ENCODE data around the gene SLC9A2. TPM values are rescaled to one million over a fixed set of nuclear protein-coding genes. Genes with fewer than 3 reads are reported as not detected.

The SLC9A2 gene
- total RNA-seq, 1 donor from 2014 or later: not detected

DNA sequence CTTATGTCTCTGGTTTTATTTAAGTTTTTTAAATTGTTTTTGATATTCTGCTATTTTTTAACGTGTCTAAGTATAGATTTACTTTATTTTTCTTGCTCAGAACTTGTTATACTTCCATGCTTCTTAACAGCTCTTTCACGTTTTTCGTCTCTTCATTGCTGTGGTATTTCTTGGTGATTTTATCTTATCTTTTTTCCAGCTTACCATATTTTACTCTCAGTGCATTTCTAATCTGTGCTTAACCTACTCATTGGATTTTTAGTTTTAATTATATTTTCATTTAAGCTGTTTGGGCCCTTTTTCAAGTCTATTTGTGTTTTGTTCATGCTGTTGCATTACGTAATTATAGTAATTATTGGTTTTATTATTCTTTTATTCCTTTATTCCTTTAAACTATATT lies 11.1 kb downstream of the SLC9A2 start:
- no peaks in the 10 kb centered on the region for H3K27me3 ChIP-seq
- no peaks in the 10 kb centered on the region for H4K20me1 ChIP-seq (ENCODE audit: low read depth)
- Mint-ChIP-seq H3K27me3 (ENCODE audit: insufficient read depth, low read depth) (no peaks in the 10 kb centered on the region), H3K4me3 (no peak overlapping the region), H3K27ac (no peak overlapping the region), H3K4me1 (no peaks in the 10 kb centered on the region), H3K36me3 (no peaks in the 10 kb centered on the region), H3K9me3 (no peaks in the 10 kb centered on the region)
- no peak overlapping the region for H2AFZ ChIP-seq (replicated peaks)
- no peak for DNase-seq (ENCODE audit: low spot score)
- H3K27ac ChIP-seq: no peak overlapping the region
- no peaks in the 10 kb centered on the region for H3K4me1 ChIP-seq
- H3K79me2 ChIP-seq (ENCODE audit: low read depth): no peaks in the 10 kb centered on the region
- no peak overlapping the region for H3K9ac ChIP-seq
- no peak overlapping the region for H3K4me2 ChIP-seq
- H3K9me3 ChIP-seq (ENCODE audit: low read depth): no peaks in the 10 kb centered on the region
- H3F3A ChIP-seq (ENCODE audit: low read depth): no peaks in the 10 kb centered on the region
- TF ChIP-seq EZH2phosphoT487 (IDR thresholded peaks at IDR 0.05) (no peak), EZH2 (IDR thresholded peaks at IDR 0.05) (no peak)
- TF ChIP-seq, protein P1, sequence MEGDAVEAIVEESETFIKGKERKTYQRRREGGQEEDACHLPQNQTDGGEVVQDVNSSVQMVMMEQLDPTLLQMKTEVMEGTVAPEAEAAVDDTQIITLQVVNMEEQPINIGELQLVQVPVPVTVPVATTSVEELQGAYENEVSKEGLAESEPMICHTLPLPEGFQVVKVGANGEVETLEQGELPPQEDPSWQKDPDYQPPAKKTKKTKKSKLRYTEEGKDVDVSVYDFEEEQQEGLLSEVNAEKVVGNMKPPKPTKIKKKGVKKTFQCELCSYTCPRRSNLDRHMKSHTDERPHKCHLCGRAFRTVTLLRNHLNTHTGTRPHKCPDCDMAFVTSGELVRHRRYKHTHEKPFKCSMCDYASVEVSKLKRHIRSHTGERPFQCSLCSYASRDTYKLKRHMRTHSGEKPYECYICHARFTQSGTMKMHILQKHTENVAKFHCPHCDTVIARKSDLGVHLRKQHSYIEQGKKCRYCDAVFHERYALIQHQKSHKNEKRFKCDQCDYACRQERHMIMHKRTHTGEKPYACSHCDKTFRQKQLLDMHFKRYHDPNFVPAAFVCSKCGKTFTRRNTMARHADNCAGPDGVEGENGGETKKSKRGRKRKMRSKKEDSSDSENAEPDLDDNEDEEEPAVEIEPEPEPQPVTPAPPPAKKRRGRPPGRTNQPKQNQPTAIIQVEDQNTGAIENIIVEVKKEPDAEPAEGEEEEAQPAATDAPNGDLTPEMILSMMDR (IDR thresholded peaks at IDR 0.05): no peak
- no peak overlapping the region for H3K4me3 ChIP-seq
- no peaks in the 10 kb centered on the region for H3K36me3 ChIP-seq

DNA sequence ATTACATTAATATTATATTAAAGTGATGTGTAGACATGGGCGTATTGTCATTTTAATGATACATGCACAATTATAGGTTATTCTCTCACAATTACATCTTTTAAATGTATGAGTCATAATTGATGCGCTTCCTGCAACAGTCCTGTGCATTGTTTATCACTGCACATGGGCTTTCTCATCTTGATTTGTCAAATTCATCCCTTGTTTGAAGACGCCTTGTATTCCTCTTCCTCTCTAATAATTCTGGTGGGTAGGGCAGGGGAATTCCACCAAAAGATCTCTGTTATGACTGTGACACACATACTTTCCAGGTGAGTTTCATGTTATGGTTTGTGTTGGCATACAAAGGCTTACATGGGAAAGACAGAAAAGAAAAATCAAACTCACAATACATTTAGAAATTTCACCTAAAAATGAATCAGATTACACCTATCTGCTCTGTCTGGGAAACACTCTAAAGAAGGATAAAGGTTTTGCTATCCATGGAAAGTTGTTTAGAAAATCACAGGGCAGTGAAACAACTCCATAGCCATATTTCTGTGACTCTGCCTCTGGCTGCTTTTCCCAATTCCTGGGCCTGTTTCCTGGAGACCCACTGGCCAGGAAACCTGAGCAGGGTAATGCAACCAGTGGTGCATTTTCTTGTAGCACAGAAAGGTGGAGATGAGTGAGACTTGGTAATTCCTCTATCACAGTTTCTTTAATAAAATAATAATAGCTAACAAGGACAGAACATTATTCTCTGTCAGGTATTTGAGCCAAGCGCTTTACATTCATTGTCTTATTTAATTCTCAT lies 13.2 kb downstream of the SLC9A2 start:
- Mint-ChIP-seq H3K4me1 (no peaks in the 10 kb centered on the region), H3K36me3 (no peaks in the 10 kb centered on the region), H3K9me3 (no peaks in the 10 kb centered on the region), H3K27ac (no peak overlapping the region), H3K27me3 (ENCODE audit: insufficient read depth, low read depth) (no peaks in the 10 kb centered on the region), H3K4me3 (no peak overlapping the region)
- Histone ChIP-seq H3K79me2 (ENCODE audit: low read depth) (no peaks in the 10 kb centered on the region), H3F3A (ENCODE audit: low read depth) (no peaks in the 10 kb centered on the region), H3K27ac (no peak overlapping the region), H3K36me3 (no peaks in the 10 kb centered on the region), H3K4me3 (no peak overlapping the region), H3K27me3 (no peaks in the 10 kb centered on the region), H3K4me2 (no peak overlapping the region), H3K9me3 (ENCODE audit: low read depth) (no peaks in the 10 kb centered on the region), H3K4me1 (no peaks in the 10 kb centered on the region), H4K20me1 (ENCODE audit: low read depth) (no peaks in the 10 kb centered on the region), H2AFZ (replicated peaks) (no peak overlapping the region), H3K9ac (no peak overlapping the region)
- TF ChIP-seq, protein P1 (IDR thresholded peaks at IDR 0.05): no peak
- TF ChIP-seq EZH2phosphoT487 (IDR thresholded peaks at IDR 0.05) (no peak), EZH2 (IDR thresholded peaks at IDR 0.05) (no peak)
- DNase-seq (ENCODE audit: low spot score): no peak

DNA sequence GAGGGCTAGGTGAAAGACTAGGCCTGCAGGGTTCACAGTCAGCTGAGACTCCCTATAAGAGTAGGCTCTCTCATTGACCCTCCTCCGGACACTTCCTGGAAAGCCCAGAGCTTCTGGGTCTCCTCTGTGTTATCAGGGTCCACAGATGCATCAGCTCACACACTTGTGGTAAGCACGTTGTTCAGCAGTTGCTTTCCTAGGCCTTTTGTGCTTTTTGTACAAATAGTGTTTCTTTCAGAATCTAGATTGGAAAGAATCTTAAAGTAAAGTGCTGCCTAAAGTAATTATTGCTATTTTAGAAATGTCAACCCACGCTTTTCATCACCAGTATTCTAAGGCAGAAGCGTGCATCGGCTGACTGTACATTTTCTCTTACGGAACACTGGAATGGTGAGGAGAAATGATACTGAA lies 15.5 kb downstream of the SLC9A2 start:
- no peaks in the 10 kb centered on the region for H3K9me3 Mint-ChIP-seq
- Histone ChIP-seq H3K9ac (no peak overlapping the region), H3K27me3 (no peaks in the 10 kb centered on the region), H3K4me2 (no peak overlapping the region), H3K4me1 (no peaks in the 10 kb centered on the region), H3K36me3 (no peaks in the 10 kb centered on the region), H3K4me3 (no peak overlapping the region), H3K9me3 (ENCODE audit: low read depth) (no peaks in the 10 kb centered on the region), H3F3A (ENCODE audit: low read depth) (no peaks in the 10 kb centered on the region), H4K20me1 (ENCODE audit: low read depth) (no peaks in the 10 kb centered on the region), H3K79me2 (ENCODE audit: low read depth) (no peaks in the 10 kb centered on the region), H3K27ac (no peak overlapping the region), H2AFZ (replicated peaks) (no peak overlapping the region)
- no peaks in the 10 kb centered on the region for H3K4me1 Mint-ChIP-seq
- no peak for DNase-seq (ENCODE audit: low spot score)
- H3K27me3 Mint-ChIP-seq (ENCODE audit: insufficient read depth, low read depth): no peaks in the 10 kb centered on the region
- H3K4me3 Mint-ChIP-seq: no peak overlapping the region
- no peak for TF ChIP-seq EZH2phosphoT487 (IDR thresholded peaks at IDR 0.05)
- no peak for TF ChIP-seq EZH2 (IDR thresholded peaks at IDR 0.05)
- TF ChIP-seq, protein P1 (IDR thresholded peaks at IDR 0.05): no peak
- no peak overlapping the region for H3K27ac Mint-ChIP-seq
- no peaks in the 10 kb centered on the region for H3K36me3 Mint-ChIP-seq

All from neural progenitor cell (in vitro differentiated cells).